Transverse colon (tissue), 4 donors: ENCODE data around the gene DNAJA4. TPM values are rescaled to one million over a fixed set of nuclear protein-coding genes. Genes with fewer than 3 reads are reported as not detected.

Experiments used
- DNase-seq: peaks from one replicate; pipeline ENCODE4 v3.0.0-alpha.2; 2019
- H3K27ac ChIP-seq, 4 donors: fragments of 200-600 bp; sonication (generic); 2 replicates each; pipeline ENCODE4 v1.5.1; 2016 to 2018; ENCODE audit warnings: inconsistent platforms in 4 of 4
- H3K27me3 ChIP-seq: fragments of 200-600 bp; sonication (generic); 2 replicates; pipeline ENCODE4 v1.5.1; 2017; ENCODE audit warnings: inconsistent platforms
- H3K36me3 ChIP-seq, 4 donors: fragments of 200-600 bp; sonication (generic); 2 replicates each; pipeline ENCODE4 v1.5.1; 2017 to 2019; ENCODE audit warnings: inconsistent platforms in 4 of 4
- H3K4me1 ChIP-seq, 4 donors: fragments of 200-600 bp; sonication (generic); 2 replicates each; pipeline ENCODE4 v1.5.1; 2017 to 2020; ENCODE audit warnings: inconsistent platforms in 4 of 4
- H3K4me3 ChIP-seq, 4 donors: fragments of 200-600 bp; sonication (generic); 1 replicate in 1 of 4; 2 replicates in 3 of 4; pipeline versions ENCODE4 v1.5.1 to v1.6.1; 2017 to 2019; ENCODE audit warnings: inconsistent platforms in 4 of 4
- H3K9me3 ChIP-seq, 2 donors: fragments of 200-600 bp; sonication (generic); 2 replicates each; pipeline ENCODE4 v1.5.1; 2017 to 2019; ENCODE audit warnings: inconsistent platforms in 2 of 2
- EP300 ChIP-seq: sonication (generic); formaldehyde crosslinking; IDR thresholded peaks from one replicate; pipeline ENCODE4 v1.6.1; 2017; ENCODE audit warnings: antibody characterized with exemption, low read depth
- POLR2A ChIP-seq: fragments of 450-650 bp; IDR thresholded peaks from one replicate; pipeline ENCODE4 v1.6.1; 2016; ENCODE audit warnings: antibody characterized with exemption, mild to moderate bottlenecking, moderate library complexity
- POLR2AphosphoS5 ChIP-seq, 3 donors: sonication (generic); formaldehyde crosslinking; IDR thresholded peaks; one replicate each; pipeline ENCODE4 v1.6.1; 2016; ENCODE audit warnings: antibody characterized with exemption in 3 of 3
- WGBS, 2 donors: methylation state at CpG; one replicate each; pipeline ENCODE4 v1.1.5; 2018; ENCODE audit warnings: low coverage in 1 of 2; 5-methylcytosine and 5-hydroxymethylcytosine counted together
- in situ Hi-C, 4 donors: fragments of 200-750 bp; cut with MboI; loops; one replicate each; pipeline versions ENCODE4 v1.15.0 to v1.15.1; 2017; ENCODE audit warnings: low sequenced_read_pairs in 3 of 4, low pct_ligation_motif_present in 1 of 4, low pct_unique_long_range_greater_than_20kb in 1 of 4
- intact Hi-C: fragments of 100-400 bp; cut with DNase I; formaldehyde crosslinking; loops from one replicate; pipeline ENCODE4 v1.15.1; 2023; ENCODE audit warnings: low total_unique reads
- total RNA-seq, 4 donors: library from RNA; depleted of rRNA; stranded (reverse); fragments of >200 nt; gene quantifications; one replicate each; pipeline ENCODE4 v1.1.0, GENCODE V29; 2016
- TF ChIP-seq, protein P1 (sequence below), 5 experiments: fragments of 200-600 bp in 3 of 5; fragments of 450-650 bp in 2 of 5; sonication (generic) in 3 of 5; IDR thresholded peaks; 1 replicate in 2 of 5; 2 replicates in 3 of 5; pipeline ENCODE4 v1.5.1; 2016 to 2017; ENCODE audit warnings: antibody characterized with exemption in 5 of 5, inconsistent platforms in 3 of 5, mild to moderate bottlenecking in 2 of 5, moderate library complexity in 1 of 5

DNAJA4 gene
- total RNA-seq, 4 donors from 2014 or later = 34.9 to 69.9 (median 42.5) TPM

DNA sequence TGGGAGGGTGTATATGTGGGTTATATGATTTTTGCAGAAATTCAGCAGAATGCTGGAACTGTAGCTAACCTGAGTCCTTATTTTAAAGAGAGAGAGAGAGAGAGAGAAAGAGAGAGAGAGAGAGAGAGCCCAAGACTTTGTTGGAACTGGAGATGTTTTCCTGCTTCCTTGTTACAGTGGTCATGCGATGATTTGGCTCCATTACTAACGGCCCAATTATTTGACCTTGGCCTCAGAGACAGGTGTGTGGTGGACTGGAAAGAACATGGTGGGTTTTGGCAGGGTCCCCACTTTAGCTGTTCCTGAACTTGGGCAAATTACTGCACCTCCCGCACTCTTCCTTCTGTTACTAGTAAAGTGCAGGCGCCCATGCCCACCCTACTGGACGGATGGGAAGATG is 15.2 kb upstream of the DNAJA4 start:
- in situ Hi-C loops = loop anchor here (25.0 kb wide), 2 partner anchors 137 to 287 kb away; no protein-coding TSS in a partner anchor
- TF ChIP-seq POLR2AphosphoS5 (IDR thresholded peaks at IDR 0.05) = no peak
- TF ChIP-seq, protein P1, sequence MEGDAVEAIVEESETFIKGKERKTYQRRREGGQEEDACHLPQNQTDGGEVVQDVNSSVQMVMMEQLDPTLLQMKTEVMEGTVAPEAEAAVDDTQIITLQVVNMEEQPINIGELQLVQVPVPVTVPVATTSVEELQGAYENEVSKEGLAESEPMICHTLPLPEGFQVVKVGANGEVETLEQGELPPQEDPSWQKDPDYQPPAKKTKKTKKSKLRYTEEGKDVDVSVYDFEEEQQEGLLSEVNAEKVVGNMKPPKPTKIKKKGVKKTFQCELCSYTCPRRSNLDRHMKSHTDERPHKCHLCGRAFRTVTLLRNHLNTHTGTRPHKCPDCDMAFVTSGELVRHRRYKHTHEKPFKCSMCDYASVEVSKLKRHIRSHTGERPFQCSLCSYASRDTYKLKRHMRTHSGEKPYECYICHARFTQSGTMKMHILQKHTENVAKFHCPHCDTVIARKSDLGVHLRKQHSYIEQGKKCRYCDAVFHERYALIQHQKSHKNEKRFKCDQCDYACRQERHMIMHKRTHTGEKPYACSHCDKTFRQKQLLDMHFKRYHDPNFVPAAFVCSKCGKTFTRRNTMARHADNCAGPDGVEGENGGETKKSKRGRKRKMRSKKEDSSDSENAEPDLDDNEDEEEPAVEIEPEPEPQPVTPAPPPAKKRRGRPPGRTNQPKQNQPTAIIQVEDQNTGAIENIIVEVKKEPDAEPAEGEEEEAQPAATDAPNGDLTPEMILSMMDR (IDR thresholded peaks at IDR 0.05) = no peak
- TF ChIP-seq POLR2A = no peak
- TF ChIP-seq EP300 = no peak
- no peaks in the 10 kb centered on the region for H3K9me3 ChIP-seq
- no peak for DNase-seq
- 80 to 85% methylated on average over 1 to 5 of the region's 5 CpGs for WGBS, 2 donors
- no peak overlapping the region for H3K27ac ChIP-seq
- intact Hi-C loops = no loop called here
- no peak overlapping the region for H3K4me3 ChIP-seq
- H3K27me3 ChIP-seq = no peaks in the 10 kb centered on the region
- no peaks in the 10 kb centered on the region for H3K36me3 ChIP-seq
- peaks cover 0 to 6% (median 5%) of the 10 kb centered on the region in 4 donors for H3K4me1 ChIP-seq

DNA sequence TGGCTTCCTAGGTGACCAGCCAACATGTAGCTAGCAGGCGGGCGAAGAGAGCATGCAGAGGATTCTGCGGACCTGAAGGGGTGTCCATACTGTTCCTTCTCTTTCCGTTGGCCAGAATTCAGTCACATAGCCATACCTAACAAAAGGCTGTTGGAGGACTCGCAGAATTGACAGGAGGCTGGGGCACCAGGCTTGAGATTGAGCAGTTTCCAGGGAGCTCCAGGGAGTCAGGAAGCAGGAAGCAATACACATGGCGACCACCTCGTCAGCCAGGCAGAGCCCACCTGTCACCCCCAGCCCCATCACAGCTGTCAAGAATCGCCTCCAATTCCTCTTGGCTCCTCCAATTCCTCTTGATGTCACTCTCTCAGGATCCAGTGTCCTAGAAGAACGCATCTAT is 13.2 kb upstream of the DNAJA4 start:
- no peaks in the 10 kb centered on the region for H3K27me3 ChIP-seq
- 94 to 100% methylated on average over 1 to 9 of the region's 9 CpGs for WGBS, 2 donors
- H3K27ac ChIP-seq = no peak overlapping the region
- H3K4me3 ChIP-seq = no peak overlapping the region
- no peak for TF ChIP-seq POLR2AphosphoS5 (IDR thresholded peaks at IDR 0.05)
- TF ChIP-seq, protein P1 (IDR thresholded peaks at IDR 0.05) = no peak
- TF ChIP-seq POLR2A = no peak
- TF ChIP-seq EP300 = no peak
- H3K4me1 ChIP-seq = no peaks in the 10 kb centered on the region
- in situ Hi-C loops (no loop called here), intact Hi-C loops (no loop called here)
- no peaks in the 10 kb centered on the region for H3K36me3 ChIP-seq
- H3K9me3 ChIP-seq = no peaks in the 10 kb centered on the region
- no peak for DNase-seq

DNA sequence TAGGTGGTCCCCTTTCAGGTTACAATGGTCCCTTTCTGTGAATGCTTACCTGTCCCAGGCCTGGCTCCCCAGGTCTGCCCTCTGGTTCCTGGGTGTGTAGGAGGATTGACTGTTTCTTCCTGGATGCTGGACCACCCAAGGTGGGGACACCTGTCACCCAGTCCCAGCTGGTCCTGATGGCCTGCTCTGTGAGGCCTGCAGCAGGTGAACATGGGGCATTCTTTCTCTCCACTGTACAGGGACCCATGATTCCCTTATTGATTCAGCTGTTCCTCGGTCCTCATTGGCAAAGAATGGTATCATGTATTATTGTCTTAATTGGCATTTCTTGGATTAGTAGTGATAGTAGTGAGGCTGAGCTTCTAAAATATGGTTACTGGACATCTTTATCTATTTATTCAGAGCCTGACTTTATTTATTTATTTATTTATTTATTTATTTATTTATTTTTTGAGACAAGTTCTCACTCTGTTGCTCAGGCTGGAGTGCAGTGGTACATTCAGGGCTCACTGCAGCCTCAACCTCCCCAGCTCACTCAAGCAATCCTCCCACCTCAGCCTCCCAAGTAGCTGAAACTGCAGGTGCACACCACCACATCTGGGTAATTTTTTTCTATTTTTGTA is 8.8 kb upstream of the DNAJA4 start:
- Histone ChIP-seq H3K27me3 (no peaks in the 10 kb centered on the region), H3K4me1 (no peaks in the 10 kb centered on the region), H3K9me3 (no peaks in the 10 kb centered on the region), H3K36me3 (no peaks in the 10 kb centered on the region), H3K27ac (no peak overlapping the region), H3K4me3 (no peak overlapping the region)
- in situ Hi-C loops (no loop called here), intact Hi-C loops (no loop called here)
- TF ChIP-seq POLR2A (no peak), EP300 (no peak), POLR2AphosphoS5 (IDR thresholded peaks at IDR 0.05) (no peak)
- TF ChIP-seq, protein P1 (IDR thresholded peaks at IDR 0.05) = no peak
- no peak for DNase-seq
- WGBS, 2 donors = 100% methylated on average over 1 of the region's 1 CpG

DNA sequence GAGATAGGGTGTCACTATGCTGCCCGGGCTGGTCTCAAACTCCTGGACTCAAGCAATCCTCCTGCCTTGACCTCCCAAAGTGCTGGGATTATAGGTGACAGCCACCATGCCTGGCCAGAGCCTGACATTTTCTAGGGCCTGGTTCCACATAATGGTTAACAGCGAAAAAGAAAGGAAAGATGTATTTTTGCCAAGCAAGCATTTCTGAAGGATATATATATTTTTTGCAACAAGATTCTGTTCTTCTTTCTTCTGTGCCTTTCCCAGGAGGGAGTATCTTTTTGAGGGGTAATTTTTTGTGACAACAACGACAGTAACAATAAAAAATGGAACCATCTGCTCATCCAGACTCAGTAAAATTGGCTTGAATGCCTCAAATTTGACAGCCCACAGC is 8.3 kb upstream of the DNAJA4 start:
- H3K27ac ChIP-seq = no peak overlapping the region
- no peak overlapping the region for H3K4me3 ChIP-seq
- no peak for DNase-seq
- H3K36me3 ChIP-seq = no peaks in the 10 kb centered on the region
- intact Hi-C loops (no loop called here), in situ Hi-C loops (no loop called here)
- H3K4me1 ChIP-seq = no peaks in the 10 kb centered on the region
- WGBS, 2 donors = 70 to 82% methylated on average over 3 of the region's 3 CpGs
- no peaks in the 10 kb centered on the region for H3K9me3 ChIP-seq
- TF ChIP-seq POLR2A (no peak), EP300 (no peak), POLR2AphosphoS5 (IDR thresholded peaks at IDR 0.05) (no peak)
- TF ChIP-seq, protein P1 (IDR thresholded peaks at IDR 0.05) = no peak
- no peaks in the 10 kb centered on the region for H3K27me3 ChIP-seq
